Panc1 (cell line): ENCODE results near the gene SLC19A2.

Source experiments
- POLR2AphosphoS5 ChIP-seq: IDR thresholded peaks from 2 replicates; pipeline ENCODE4 v1.6.1; 2012; ENCODE audit warnings: mild to moderate bottlenecking, low read depth, low read length, moderate library complexity
- REST ChIP-seq, 2 experiments: IDR thresholded peaks; 2 replicates each; pipeline ENCODE4 v1.6.1; 2011 to 2012; ENCODE audit warnings: low read depth in 2 of 2, control low read depth in 1 of 2, low read length in 1 of 2, mild to moderate bottlenecking in 1 of 2, moderate library complexity in 1 of 2; ENCODE audit not compliant: insufficient read depth in 1 of 2
- SIN3A ChIP-seq: IDR thresholded peaks from 2 replicates; pipeline ENCODE4 v1.6.1; 2012; ENCODE audit warnings: low read depth, mild to moderate bottlenecking, low read length, moderate library complexity, borderline replicate concordance; ENCODE audit not compliant: insufficient read depth
- TCF7L2 ChIP-seq: IDR thresholded peaks from 2 replicates; pipeline ENCODE4 v1.6.1; 2011; ENCODE audit warnings: mild to moderate bottlenecking, low read depth, low read length, inconsistent platforms
- TF ChIP-seq, protein P1 (sequence below): fragments of 450-650 bp; IDR thresholded peaks from 2 replicates; pipeline ENCODE4 v1.5.1; 2017; ENCODE audit warnings: mild to moderate bottlenecking

- TF ChIP-seq, protein P1, sequence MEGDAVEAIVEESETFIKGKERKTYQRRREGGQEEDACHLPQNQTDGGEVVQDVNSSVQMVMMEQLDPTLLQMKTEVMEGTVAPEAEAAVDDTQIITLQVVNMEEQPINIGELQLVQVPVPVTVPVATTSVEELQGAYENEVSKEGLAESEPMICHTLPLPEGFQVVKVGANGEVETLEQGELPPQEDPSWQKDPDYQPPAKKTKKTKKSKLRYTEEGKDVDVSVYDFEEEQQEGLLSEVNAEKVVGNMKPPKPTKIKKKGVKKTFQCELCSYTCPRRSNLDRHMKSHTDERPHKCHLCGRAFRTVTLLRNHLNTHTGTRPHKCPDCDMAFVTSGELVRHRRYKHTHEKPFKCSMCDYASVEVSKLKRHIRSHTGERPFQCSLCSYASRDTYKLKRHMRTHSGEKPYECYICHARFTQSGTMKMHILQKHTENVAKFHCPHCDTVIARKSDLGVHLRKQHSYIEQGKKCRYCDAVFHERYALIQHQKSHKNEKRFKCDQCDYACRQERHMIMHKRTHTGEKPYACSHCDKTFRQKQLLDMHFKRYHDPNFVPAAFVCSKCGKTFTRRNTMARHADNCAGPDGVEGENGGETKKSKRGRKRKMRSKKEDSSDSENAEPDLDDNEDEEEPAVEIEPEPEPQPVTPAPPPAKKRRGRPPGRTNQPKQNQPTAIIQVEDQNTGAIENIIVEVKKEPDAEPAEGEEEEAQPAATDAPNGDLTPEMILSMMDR = no peak
- TF ChIP-seq POLR2AphosphoS5 (no peak), TCF7L2 (no peak), SIN3A (no peak), REST (IDR thresholded peaks at IDR 0.05; ENCODE audit: insufficient read depth in 1 of 2, low read depth in 2 of 2, low read length in 1 of 2) (no peak)
Measured at GRCh38 chr1:169465281-169465680, 20.5 kb downstream of the SLC19A2 start.
